HepG2 (cell line): ENCODE results near the gene CHAF1A. TPM values are rescaled to one million over a fixed set of nuclear protein-coding genes. Genes with fewer than 3 reads are reported as not detected.

ENCODE experiments used
- CAMTA2 ChIP-seq: sonication (generic); formaldehyde crosslinking; IDR thresholded peaks from 2 replicates; pipeline ENCODE4 v1.4.0; 2020; ENCODE audit warnings: mild to moderate bottlenecking, missing genetic modification reagents, borderline replicate concordance
- EP300 ChIP-seq, 3 experiments: sonication (generic) in 1 of 3; formaldehyde crosslinking in 1 of 3; IDR thresholded peaks; 2 replicates each; pipeline versions ENCODE4 v1.5.1 to v1.6.1; 2011 to 2020; ENCODE audit warnings: low read depth in 2 of 3, low read length in 2 of 3, borderline replicate concordance in 1 of 3, improper control_type of control experiment in 1 of 3, mild to moderate bottlenecking in 1 of 3, missing genetic modification reagents in 1 of 3, moderate library complexity in 1 of 3
- ETV6 ChIP-seq: sonication (generic); formaldehyde crosslinking; conservative IDR thresholded peaks from 2 replicates; pipeline ENCODE4 v1.4.0; 2020; ENCODE audit warnings: missing genetic modification reagents
- FOXO4 ChIP-seq: sonication (generic); formaldehyde crosslinking; conservative IDR thresholded peaks from 2 replicates; pipeline ENCODE4 v1.8.1; 2023; ENCODE audit warnings: missing genetic modification reagents
- NR2F6 ChIP-seq, 2 experiments: IDR thresholded peaks; 2 replicates each; pipeline ENCODE4 v1.6.1; 2016; ENCODE audit warnings: antibody characterized with exemption in 1 of 2, mild to moderate bottlenecking in 1 of 2
- PRDM4 ChIP-seq: sonication (generic); formaldehyde crosslinking; IDR thresholded peaks from 2 replicates; pipeline ENCODE4 v1.9.0; 2021; ENCODE audit warnings: missing genetic modification reagents, borderline replicate concordance
- SAP130 ChIP-seq: IDR thresholded peaks from 2 replicates; pipeline ENCODE4 v1.6.1; 2016; ENCODE audit warnings: low read depth
- SMARCC2 ChIP-seq: fragments of 450-650 bp; IDR thresholded peaks from 2 replicates; pipeline ENCODE4 v1.6.1; 2017; ENCODE audit warnings: antibody characterized with exemption, mild to moderate bottlenecking
- ZBTB1 ChIP-seq: sonication (generic); formaldehyde crosslinking; IDR thresholded peaks from 2 replicates; pipeline ENCODE4 v1.4.0; 2020; ENCODE audit warnings: missing genetic modification reagents, borderline replicate concordance
- ZBTB4 ChIP-seq: sonication (generic); formaldehyde crosslinking; IDR thresholded peaks from 2 replicates; pipeline ENCODE4 v1.4.0; 2020; ENCODE audit warnings: missing genetic modification reagents, mild to moderate bottlenecking, borderline replicate concordance
- ZC3H4 ChIP-seq: sonication (generic); formaldehyde crosslinking; IDR thresholded peaks from 2 replicates; pipeline ENCODE4 v1.4.0; 2020; ENCODE audit warnings: missing genetic modification reagents, borderline replicate concordance
- ZFP90 ChIP-seq: sonication (generic); formaldehyde crosslinking; IDR thresholded peaks from 2 replicates; pipeline ENCODE4 v1.8.0; 2022; ENCODE audit warnings: missing genetic modification reagents, mild to moderate bottlenecking, inconsistent platforms, borderline replicate concordance
- ZNF205 ChIP-seq: IDR thresholded peaks from 2 replicates; pipeline ENCODE4 v1.6.1; 2018; ENCODE audit warnings: missing biosample characterization, missing genetic modification reagents
- ZNF382 ChIP-seq: sonication (generic); formaldehyde crosslinking; IDR thresholded peaks from 2 replicates; pipeline ENCODE4 v1.5.0; 2020; ENCODE audit warnings: missing genetic modification reagents, mild to moderate bottlenecking, borderline replicate concordance
- ZNF468 ChIP-seq: sonication (generic); formaldehyde crosslinking; IDR thresholded peaks from 2 replicates; pipeline ENCODE4 v1.8.0; 2022; ENCODE audit warnings: mild to moderate bottlenecking, moderate library complexity, missing genetic modification reagents
- ZNF605 ChIP-seq: sonication (generic); formaldehyde crosslinking; IDR thresholded peaks from 2 replicates; pipeline ENCODE4 v1.8.0; 2022; ENCODE audit warnings: mild to moderate bottlenecking, missing genetic modification reagents
- ZNF713 ChIP-seq: sonication (generic); formaldehyde crosslinking; IDR thresholded peaks from 2 replicates; pipeline ENCODE4 v1.4.0; 2020; ENCODE audit warnings: mild to moderate bottlenecking, missing genetic modification reagents
- ZNF772 ChIP-seq: sonication (generic); formaldehyde crosslinking; IDR thresholded peaks from 2 replicates; pipeline ENCODE4 v1.5.0; 2020; ENCODE audit warnings: mild to moderate bottlenecking, missing genetic modification reagents
- ZNF841 ChIP-seq: sonication (generic); formaldehyde crosslinking; IDR thresholded peaks from 2 replicates; pipeline ENCODE4 v1.8.1; 2023; ENCODE audit warnings: missing genetic modification reagents, borderline replicate concordance
- polyA plus RNA-seq, 8 experiments: library from polyadenylated mRNA; depleted of rRNA in 3 of 8; stranded (reverse) in 7 of 8; unstranded in 1 of 8; fragments of >200 nt; fragmentation: Illumina TruSeq in 4 of 8; extraction: Trizol in 4 of 8; gene quantifications; 2 replicates each; pipeline versions ENCODE4 v1.2.1 to v1.2.3, GENCODE V29; 2011 to 2016; ENCODE audit warnings: low read depth in 4 of 8, missing spikeins in 1 of 8, mixed read lengths in 1 of 8; ENCODE audit not compliant: insufficient read depth in 1 of 8
- total RNA-seq, 5 experiments: library from RNA; depleted of rRNA; stranded (reverse); fragments of >200 nt; fragmentation: Illumina TruSeq; extraction: Trizol; gene quantifications; 2 replicates each; pipeline ENCODE4 v1.2.3, GENCODE V29; 2016; ENCODE audit warnings: low read depth in 1 of 5
- TF ChIP-seq, protein P1 (sequence below): IDR thresholded peaks from 2 replicates; pipeline ENCODE4 v1.6.1; 2016

The CHAF1A gene
- total and polyA plus RNA-seq, 2 of the 13 experiments (the other 11 are each of a cell fraction or from before 2014, with no cell fraction given) = 11.0 to 34.8 TPM

DNA sequence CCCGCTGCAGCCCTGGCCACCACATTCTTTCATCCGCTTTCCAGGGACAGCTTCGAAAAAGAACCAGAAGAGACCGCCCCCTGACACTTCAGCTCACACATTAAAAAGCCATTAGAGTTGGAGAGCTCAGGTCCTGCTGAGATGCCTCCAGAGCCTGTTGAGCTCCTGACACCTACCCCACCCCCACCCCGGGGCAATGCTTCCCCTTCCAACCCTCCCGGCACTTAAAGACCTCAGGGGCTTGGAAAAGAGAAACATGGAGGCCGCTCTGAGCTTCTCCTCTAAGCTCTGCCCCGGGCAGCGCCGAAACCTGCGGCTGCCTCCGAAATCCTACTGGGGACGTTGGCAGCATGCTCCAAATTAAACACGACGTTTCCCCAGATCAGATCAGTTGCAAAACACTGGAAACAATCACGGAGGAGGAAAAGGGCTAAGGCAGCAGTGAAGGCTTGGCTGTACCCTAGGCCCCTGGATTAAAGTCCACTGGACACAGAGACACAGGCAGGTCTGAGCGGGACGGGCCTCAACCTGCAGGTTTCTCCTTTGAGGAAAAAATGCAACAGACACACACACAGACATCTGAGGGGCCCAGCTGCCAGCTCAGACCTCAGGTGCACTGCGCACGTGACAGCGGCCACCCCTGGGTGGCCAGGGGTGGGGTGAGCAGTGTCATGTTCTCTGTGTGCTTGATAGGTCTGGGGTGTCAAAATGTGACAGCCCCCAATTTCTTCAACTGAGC is 11.7 kb upstream of the CHAF1A start (continued):
- peak; percentile 90 for TF ChIP-seq SAP130 (CRISPR knock-in tag)
- TF ChIP-seq NR2F6 (IDR thresholded peaks at IDR 0.05) = no peak
- TF ChIP-seq NR2F6 (CRISPR knock-in tag; IDR thresholded peaks at IDR 0.05) = peak; percentile 81
- TF ChIP-seq ZNF841 = no peak
- peak; percentile 77; the same call in 1 of the 2 replicates for TF ChIP-seq ZNF205 (CRISPR knock-in tag)
- no peak for TF ChIP-seq CAMTA2 (CRISPR knock-in tag)
- no peak for TF ChIP-seq SMARCC2
- TF ChIP-seq PRDM4 (CRISPR knock-in tag) = no peak
- TF ChIP-seq ZNF382 (CRISPR knock-in tag) = no peak
- no peak for TF ChIP-seq ETV6 (CRISPR knock-in tag)
- TF ChIP-seq, protein P1, sequence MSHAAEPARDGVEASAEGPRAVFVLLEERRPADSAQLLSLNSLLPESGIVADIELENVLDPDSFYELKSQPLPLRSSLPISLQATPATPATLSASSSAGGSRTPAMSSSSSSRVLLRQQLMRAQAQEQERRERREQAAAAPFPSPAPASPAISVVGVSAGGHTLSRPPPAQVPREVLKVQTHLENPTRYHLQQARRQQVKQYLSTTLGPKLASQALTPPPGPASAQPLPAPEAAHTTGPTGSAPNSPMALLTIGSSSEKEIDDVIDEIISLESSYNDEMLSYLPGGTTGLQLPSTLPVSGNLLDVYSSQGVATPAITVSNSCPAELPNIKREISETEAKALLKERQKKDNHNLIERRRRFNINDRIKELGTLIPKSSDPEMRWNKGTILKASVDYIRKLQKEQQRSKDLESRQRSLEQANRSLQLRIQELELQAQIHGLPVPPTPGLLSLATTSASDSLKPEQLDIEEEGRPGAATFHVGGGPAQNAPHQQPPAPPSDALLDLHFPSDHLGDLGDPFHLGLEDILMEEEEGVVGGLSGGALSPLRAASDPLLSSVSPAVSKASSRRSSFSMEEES (CRISPR knock-in tag) = peak; percentile 90
- TF ChIP-seq FOXO4 (CRISPR knock-in tag) = no peak
- no peak for TF ChIP-seq ZFP90 (CRISPR knock-in tag)
- peak; percentile 48; the same call in 1 of the 2 replicates for TF ChIP-seq ZNF772 (CRISPR knock-in tag)
- no peak for TF ChIP-seq ZC3H4 (CRISPR knock-in tag)
- no peak for TF ChIP-seq ZNF468 (CRISPR knock-in tag)
- peak; percentile 82; the same call in 1 of the 2 replicates for TF ChIP-seq ZBTB4 (CRISPR knock-in tag)
- TF ChIP-seq EP300 (IDR thresholded peaks at IDR 0.05; ENCODE audit: low read depth in 2 of 2, low read length in 2 of 2) = peak; percentile 66 to 70; a peak in 2 of 4 replicates
- peak; percentile 77 for TF ChIP-seq EP300 (CRISPR knock-in tag; IDR thresholded peaks at IDR 0.05; ENCODE audit: borderline replicate concordance)
- no peak for TF ChIP-seq ZNF605 (CRISPR knock-in tag)
- 0 out of 2 replicates have a peak, but pooled peaks have one; percentile 59 for TF ChIP-seq ZNF713 (CRISPR knock-in tag)
- no peak for TF ChIP-seq ZBTB1 (CRISPR knock-in tag)
